PFSK-1 (cell line): ENCODE results near the gene BANK1.

Experiments used
- FOXP2 ChIP-seq: optimal IDR thresholded peaks from 2 replicates; pipeline ENCODE3; 2011; ENCODE audit warnings: borderline replicate concordance, control low read depth, inconsistent platforms; ENCODE audit not compliant: insufficient read depth; ENCODE audit errors: extremely low read length, extremely low read depth
- POLR2AphosphoS5 ChIP-seq: IDR thresholded peaks from 2 replicates; pipeline ENCODE4 v1.6.1; 2012; ENCODE audit warnings: low read depth, mild to moderate bottlenecking, control low read depth, low read length, moderate library complexity
- SIN3A ChIP-seq: IDR thresholded peaks from 2 replicates; pipeline ENCODE4 v1.6.1; 2012; ENCODE audit warnings: mild to moderate bottlenecking, low read length, moderate library complexity, borderline replicate concordance; ENCODE audit not compliant: insufficient read depth
- TAF1 ChIP-seq: IDR thresholded peaks from 2 replicates; pipeline ENCODE4 v1.6.1; 2012; ENCODE audit warnings: low read length, control low read depth, borderline replicate concordance; ENCODE audit not compliant: insufficient read depth
- TF ChIP-seq, protein P1 (sequence below), 2 experiments: IDR thresholded peaks; 2 replicates each; pipeline versions ENCODE4 v1.6.1 to v1.8.0; 2011 to 2012; ENCODE audit warnings: low read depth in 2 of 2, low read length in 2 of 2, control low read depth in 1 of 2, inconsistent platforms in 1 of 2, mild to moderate bottlenecking in 1 of 2, moderate library complexity in 1 of 2; ENCODE audit not compliant: insufficient read depth in 1 of 2

Gene BANK1

DNA sequence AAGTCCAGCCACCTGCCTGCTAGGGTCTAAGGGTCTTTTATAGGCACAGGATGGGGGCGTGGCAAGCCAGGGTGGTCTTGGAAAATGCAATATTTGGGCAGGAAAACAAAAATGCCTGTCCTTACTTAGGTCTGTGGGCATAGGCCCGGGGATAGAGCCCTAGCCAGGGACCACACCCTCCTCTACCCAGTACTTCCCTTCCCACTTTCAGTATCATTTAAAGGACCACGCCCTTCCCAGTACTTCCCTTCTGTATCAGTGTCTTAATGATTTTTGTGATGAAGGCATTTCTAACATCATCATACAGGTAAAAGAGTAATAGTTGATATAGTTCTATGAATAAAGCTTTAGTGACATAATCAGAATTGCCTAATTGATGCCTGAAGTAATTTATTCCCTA is 11.4 kb downstream of the BANK1 start:
- TF ChIP-seq SIN3A: no peak
- no peak for TF ChIP-seq POLR2AphosphoS5
- TF ChIP-seq FOXP2: no peak
- TF ChIP-seq, protein P1, sequence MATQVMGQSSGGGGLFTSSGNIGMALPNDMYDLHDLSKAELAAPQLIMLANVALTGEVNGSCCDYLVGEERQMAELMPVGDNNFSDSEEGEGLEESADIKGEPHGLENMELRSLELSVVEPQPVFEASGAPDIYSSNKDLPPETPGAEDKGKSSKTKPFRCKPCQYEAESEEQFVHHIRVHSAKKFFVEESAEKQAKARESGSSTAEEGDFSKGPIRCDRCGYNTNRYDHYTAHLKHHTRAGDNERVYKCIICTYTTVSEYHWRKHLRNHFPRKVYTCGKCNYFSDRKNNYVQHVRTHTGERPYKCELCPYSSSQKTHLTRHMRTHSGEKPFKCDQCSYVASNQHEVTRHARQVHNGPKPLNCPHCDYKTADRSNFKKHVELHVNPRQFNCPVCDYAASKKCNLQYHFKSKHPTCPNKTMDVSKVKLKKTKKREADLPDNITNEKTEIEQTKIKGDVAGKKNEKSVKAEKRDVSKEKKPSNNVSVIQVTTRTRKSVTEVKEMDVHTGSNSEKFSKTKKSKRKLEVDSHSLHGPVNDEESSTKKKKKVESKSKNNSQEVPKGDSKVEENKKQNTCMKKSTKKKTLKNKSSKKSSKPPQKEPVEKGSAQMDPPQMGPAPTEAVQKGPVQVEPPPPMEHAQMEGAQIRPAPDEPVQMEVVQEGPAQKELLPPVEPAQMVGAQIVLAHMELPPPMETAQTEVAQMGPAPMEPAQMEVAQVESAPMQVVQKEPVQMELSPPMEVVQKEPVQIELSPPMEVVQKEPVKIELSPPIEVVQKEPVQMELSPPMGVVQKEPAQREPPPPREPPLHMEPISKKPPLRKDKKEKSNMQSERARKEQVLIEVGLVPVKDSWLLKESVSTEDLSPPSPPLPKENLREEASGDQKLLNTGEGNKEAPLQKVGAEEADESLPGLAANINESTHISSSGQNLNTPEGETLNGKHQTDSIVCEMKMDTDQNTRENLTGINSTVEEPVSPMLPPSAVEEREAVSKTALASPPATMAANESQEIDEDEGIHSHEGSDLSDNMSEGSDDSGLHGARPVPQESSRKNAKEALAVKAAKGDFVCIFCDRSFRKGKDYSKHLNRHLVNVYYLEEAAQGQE (IDR thresholded peaks at IDR 0.05; ENCODE audit: insufficient read depth in 1 of 2, low read depth in 2 of 2, low read length in 2 of 2): no peak
- no peak for TF ChIP-seq TAF1

DNA sequence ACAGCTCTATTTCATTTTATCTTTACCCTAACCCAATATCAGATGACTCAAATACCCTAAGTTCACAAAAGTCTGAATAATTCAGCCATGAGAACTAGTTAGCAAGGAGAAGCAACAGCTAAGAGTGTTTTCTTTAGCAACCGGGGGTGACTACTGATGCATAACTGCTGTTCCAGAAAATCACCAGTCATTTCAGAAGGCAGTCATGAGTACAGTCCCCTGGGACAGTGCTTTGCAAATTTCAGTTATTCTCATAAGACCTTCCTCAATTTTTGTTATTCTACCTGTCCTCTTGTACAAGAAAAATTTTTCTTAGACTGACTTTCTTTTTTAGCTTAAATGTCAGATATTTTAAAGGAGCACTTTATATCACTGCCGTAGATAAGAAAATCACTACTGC is 16.4 kb downstream of the BANK1 start:
- TF ChIP-seq TAF1 (no peak), SIN3A (no peak), POLR2AphosphoS5 (no peak), FOXP2 (no peak)
- TF ChIP-seq, protein P1 (IDR thresholded peaks at IDR 0.05; ENCODE audit: insufficient read depth in 1 of 2, low read depth in 2 of 2, low read length in 2 of 2): no peak

DNA sequence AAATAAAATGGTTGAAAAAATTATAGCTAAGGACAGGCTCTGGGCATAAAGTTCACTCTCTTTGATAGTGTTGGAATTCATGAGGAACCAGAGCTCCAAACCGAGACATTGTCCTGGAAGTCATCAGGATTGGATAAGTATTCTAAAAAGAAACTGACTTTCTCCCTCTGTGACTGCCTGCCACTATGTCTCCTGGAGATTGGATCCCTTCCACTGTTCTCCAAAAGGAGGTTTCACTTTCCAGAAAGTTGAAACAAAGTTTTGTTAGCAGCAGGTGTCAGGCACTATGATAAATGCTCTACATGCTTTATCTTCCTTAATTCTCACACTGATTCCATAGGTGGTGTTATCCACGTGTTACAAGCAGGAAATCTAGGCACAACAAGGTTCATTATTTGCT is 16.8 kb downstream of the BANK1 start:
- TF ChIP-seq TAF1: no peak
- TF ChIP-seq, protein P1 (IDR thresholded peaks at IDR 0.05; ENCODE audit: insufficient read depth in 1 of 2, low read depth in 2 of 2, low read length in 2 of 2): no peak
- no peak for TF ChIP-seq POLR2AphosphoS5
- TF ChIP-seq FOXP2: no peak
- TF ChIP-seq SIN3A: no peak

DNA sequence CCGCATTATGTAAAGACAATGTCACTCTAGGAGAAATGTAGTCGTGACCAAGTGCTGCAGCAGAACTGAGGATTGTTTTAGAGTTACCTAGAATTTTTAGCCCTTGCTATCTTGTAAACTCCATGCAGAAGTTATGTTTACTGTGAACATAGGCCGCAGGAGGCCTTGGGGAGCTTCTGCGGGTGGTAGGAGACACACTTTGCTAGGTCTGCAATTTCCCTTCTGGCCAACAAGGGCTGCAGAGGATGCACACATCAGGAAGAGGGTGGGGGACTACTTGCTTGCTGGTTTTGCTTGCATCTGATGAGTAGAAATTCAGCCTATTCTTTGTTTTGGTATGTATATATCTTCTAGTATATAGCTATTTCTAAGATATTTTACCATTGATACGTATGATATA is 23.1 kb downstream of the BANK1 start:
- TF ChIP-seq SIN3A: no peak
- no peak for TF ChIP-seq POLR2AphosphoS5
- TF ChIP-seq TAF1: no peak
- TF ChIP-seq FOXP2: no peak
- TF ChIP-seq, protein P1 (IDR thresholded peaks at IDR 0.05; ENCODE audit: insufficient read depth in 1 of 2, low read depth in 2 of 2, low read length in 2 of 2): no peak

DNA sequence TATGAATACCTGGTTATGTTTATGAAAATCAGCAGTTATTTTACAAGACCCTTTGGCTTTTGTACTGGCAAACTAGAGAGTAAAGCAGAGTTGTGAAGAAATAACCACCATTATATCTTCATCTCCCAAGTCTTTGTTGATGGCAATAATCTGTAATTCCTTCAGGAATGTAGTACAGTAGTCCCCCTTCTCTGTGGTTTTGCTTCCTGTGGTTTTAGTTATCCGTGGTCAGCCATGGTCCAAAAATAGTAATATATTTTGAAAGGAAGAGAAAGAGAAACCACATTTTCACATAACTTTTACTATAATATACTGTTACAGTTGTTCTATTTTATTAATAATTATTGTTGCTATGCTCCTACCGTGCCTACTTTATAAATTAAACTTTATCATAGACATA is 27.8 kb downstream of the BANK1 start:
- no peak for TF ChIP-seq SIN3A
- TF ChIP-seq, protein P1 (IDR thresholded peaks at IDR 0.05; ENCODE audit: insufficient read depth in 1 of 2, low read depth in 2 of 2, low read length in 2 of 2): no peak
- no peak for TF ChIP-seq TAF1
- TF ChIP-seq FOXP2: no peak
- no peak for TF ChIP-seq POLR2AphosphoS5
